HEK293 (cell line): ENCODE data around the gene NOC2L.

ENCODE experiments used
- CTCF ChIP-seq: fragments of 450-650 bp; formaldehyde crosslinking; IDR thresholded peaks from 2 replicates; pipeline ENCODE4 v1.5.1; 2016; ENCODE audit warnings: missing biosample characterization, missing genetic modification characterization
- ZNF292 ChIP-seq: fragments of 450-650 bp; formaldehyde crosslinking; IDR thresholded peaks from 2 replicates; pipeline ENCODE4 v1.5.1; 2016; ENCODE audit warnings: low read depth, missing biosample characterization, missing genetic modification characterization, borderline replicate concordance

DNA sequence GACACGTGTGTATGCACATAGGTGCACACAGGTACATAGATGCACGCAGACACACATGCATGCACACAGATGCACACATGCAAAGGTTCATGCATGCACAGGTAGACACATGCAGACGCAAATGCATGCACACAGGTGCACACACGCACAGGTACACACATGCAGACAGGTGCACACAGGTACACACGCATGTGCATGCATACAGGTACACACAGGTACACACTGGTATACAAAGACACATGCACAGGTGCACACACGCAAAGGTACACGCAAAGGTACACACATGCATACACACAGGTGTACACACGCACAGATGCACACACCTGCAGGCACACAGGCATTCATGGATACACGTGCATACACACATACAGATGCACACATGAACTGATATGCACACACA, 8.8 kb downstream of the NOC2L start:
- TF ChIP-seq CTCF (tag by site-specific recombination) = no peak
- no peak for TF ChIP-seq ZNF292 (tag by site-specific recombination)
